Measurements from ENCODE around the gene KCTD21.

KCTD21 gene

GRCh38 chr11:78138291-78138690 is 50.1 kb downstream of the KCTD21 start:
- no peak for DNase-seq

DNA sequence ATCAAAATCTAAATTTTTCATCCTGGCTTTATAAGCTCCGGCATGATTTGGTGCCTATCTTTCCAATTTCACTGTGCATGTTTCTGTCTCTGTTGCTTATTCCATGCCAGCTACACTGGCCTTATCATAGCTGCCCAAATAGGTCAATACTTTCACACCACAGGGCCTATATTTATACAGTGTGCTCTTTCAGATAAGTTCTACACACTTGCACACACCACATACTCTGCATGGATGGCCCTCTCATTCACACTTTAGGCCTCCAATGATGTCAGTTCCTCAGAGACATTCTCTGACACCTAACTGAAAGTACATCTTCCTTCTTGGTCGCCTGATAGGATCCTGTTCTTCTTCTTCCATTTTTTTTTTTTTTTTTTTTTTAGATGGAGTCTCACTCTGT is 56.0 kb downstream of the KCTD21 start:
- no peak for DNase-seq

DNA sequence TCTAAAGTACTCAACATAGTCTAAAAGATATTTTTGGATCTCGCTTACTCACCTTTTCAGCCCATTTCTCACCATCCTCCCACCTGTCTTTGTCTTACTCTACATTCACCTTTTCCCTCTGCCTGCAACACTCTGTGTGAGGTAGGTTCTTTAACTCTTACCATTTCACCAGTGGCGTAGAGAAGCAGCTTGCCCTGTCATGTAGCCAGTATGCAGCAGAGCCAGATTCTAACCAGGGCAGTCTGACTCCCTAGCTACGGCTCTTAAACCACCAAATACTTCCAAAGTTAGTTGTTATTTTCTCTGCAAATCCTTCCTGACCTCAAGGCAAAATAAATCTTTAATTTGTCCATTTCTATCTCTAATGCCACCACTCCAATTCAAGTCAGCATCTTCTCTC is 56.5 kb downstream of the KCTD21 start:
- no peak for DNase-seq

DNA sequence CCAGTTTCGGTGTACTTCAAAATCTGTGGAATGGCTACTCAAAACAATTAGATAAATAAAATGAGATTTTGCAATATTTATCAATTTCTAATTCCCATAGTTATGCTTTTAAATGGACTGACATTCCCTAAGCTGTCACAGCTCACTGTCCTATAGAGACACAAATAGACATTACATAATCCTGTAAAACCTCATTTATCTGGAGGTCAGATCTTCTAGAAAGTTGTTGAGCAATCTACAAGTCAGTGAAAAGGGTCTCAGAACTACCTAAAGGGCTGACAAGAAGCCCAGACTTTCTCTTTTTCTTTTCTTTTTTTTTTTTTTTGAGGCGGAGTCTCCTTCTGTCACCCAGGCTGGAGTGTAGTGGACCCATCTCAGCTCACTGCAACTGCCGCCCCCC is 61.0 kb downstream of the KCTD21 start:
- no peak for DNase-seq
